ENCODE results near the gene RAI1.
"Not testable (repeated sequence)": the region's sequence is repeated elsewhere in the genome, so short reads cannot be mapped to it uniquely, and the experiment has no call there.

RAI1 gene, protein sequence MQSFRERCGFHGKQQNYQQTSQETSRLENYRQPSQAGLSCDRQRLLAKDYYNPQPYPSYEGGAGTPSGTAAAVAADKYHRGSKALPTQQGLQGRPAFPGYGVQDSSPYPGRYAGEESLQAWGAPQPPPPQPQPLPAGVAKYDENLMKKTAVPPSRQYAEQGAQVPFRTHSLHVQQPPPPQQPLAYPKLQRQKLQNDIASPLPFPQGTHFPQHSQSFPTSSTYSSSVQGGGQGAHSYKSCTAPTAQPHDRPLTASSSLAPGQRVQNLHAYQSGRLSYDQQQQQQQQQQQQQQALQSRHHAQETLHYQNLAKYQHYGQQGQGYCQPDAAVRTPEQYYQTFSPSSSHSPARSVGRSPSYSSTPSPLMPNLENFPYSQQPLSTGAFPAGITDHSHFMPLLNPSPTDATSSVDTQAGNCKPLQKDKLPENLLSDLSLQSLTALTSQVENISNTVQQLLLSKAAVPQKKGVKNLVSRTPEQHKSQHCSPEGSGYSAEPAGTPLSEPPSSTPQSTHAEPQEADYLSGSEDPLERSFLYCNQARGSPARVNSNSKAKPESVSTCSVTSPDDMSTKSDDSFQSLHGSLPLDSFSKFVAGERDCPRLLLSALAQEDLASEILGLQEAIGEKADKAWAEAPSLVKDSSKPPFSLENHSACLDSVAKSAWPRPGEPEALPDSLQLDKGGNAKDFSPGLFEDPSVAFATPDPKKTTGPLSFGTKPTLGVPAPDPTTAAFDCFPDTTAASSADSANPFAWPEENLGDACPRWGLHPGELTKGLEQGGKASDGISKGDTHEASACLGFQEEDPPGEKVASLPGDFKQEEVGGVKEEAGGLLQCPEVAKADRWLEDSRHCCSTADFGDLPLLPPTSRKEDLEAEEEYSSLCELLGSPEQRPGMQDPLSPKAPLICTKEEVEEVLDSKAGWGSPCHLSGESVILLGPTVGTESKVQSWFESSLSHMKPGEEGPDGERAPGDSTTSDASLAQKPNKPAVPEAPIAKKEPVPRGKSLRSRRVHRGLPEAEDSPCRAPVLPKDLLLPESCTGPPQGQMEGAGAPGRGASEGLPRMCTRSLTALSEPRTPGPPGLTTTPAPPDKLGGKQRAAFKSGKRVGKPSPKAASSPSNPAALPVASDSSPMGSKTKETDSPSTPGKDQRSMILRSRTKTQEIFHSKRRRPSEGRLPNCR (N-terminal part only)

DNA sequence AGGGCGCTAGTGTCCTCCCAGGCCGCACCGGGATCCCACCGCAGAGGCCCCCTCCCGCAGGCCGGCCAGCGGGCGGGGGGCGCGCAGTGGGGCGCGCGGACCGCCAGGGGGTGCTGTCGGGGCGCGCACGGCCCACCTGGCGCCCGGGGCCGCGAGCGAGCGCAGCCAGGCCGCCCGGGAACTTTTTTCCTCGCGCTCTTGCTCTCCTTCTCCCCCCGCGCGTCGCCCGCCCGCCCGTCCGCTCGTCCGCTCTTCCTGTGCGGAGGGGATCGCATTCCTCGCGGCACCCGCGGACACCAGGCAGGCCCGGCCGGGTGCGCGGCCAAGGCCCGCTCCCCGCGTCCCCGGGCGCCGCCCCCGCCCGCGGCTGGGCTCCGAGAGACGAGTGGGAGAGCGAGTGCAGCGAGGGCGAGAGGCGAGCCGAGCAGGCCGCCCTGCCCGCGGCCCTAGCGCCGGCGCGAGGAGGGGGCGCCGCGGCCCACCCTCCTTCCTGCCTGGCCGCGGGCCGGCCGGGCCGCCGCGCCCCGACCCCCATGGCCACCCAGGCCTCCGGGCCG is at the start of gene RAI1:
RAI1 (plus strand) TSS at position 272 of the 557 bp plus-strand sequence. CDS start 111,491 bp downstream, outside the sequence.
- no peak for DNase-seq (ENCODE audit: low read depth, low spot score)
- WGBS (ENCODE audit: insufficient coverage, insufficient read length), result no CpG with 5 or more reads among the region's 84 CpGs
- peaks cover 11% of the 10 kb centered on the region for H3K4me1 ChIP-seq (ENCODE audit: control insufficient read depth, insufficient read depth, low read length)

DNA sequence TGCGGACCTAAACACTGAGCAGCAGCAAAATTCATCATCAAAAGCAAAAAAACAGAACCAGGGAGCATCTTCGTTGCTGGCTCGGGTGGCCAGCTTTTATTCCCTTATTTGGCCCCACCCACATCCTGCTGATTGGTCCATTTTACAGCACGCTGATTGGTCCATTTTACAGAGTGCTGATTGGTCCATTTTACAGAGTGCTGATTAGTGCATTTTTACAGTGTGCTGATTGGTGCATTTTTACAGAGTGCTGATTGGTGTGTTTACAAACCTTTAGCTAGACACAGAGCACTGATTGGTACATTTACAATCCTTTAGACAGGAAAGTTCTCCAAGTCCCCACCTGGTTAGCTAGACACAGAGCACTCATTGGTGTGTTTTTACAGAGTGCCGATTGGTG is 48.6 kb upstream of the RAI1 start:
- WGBS (ENCODE audit: insufficient coverage, insufficient read length), result no CpG with 5 or more reads among the region's 5 CpGs
- DNase-seq (ENCODE audit: low read depth, low spot score); H3K4me3 ChIP-seq (ENCODE audit: low read length); H3K9me3 ChIP-seq (ENCODE audit: control insufficient read depth, insufficient read depth, low read length); H3K4me1 ChIP-seq (ENCODE audit: control insufficient read depth, insufficient read depth, low read length); H3K27ac ChIP-seq (ENCODE audit: low read length); H3K27me3 ChIP-seq (ENCODE audit: control insufficient read depth, insufficient read depth, low read length); H3K36me3 ChIP-seq (ENCODE audit: control insufficient read depth, insufficient read depth, low read length): not testable (repeated sequence)

More for the DNA sequence above, at the start of gene RAI1:
- Histone ChIP-seq H3K27ac (ENCODE audit: low read length) (no peak within 1 kb of the TSS), H3K9me3 (ENCODE audit: control insufficient read depth, insufficient read depth, low read length) (no peaks in the 10 kb centered on the region), H3K27me3 (ENCODE audit: control insufficient read depth, insufficient read depth, low read length) (peaks cover 73% of the 10 kb centered on the region), H3K4me3 (ENCODE audit: low read length) (peak within 1 kb of the TSS; percentile 46; the same call in 1 of the 2 replicates), H3K36me3 (ENCODE audit: control insufficient read depth, insufficient read depth, low read length) (no peaks in the 10 kb centered on the region; the same call in 1 of the 2 replicates)

DNA sequence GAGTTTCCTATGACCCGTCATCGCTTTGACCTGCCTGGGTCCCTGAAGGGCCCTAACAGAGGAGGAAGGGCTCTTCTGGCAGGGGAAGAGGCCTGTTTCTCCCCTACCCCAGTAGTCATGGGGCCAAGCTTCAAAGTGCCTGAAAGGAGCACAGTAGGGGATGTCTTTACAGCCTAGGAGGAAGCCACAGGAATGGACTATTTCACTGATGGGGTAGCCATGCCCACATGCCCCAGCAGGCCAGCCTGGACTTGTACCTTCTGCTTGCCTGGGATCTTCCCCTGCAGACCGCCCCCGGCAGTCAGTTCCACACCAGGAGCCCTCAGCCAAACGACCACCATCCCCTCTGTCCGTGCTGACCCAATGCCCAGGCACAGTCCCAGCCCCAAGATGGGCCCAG is 47.9 kb upstream of the RAI1 start:
- no peak overlapping the region for H3K27ac ChIP-seq (ENCODE audit: low read length)
- no peak overlapping the region for H3K4me3 ChIP-seq (ENCODE audit: low read length)
- H3K4me1 ChIP-seq (ENCODE audit: control insufficient read depth, insufficient read depth, low read length), result no peaks in the 10 kb centered on the region
- no CpG with 5 or more reads among the region's 6 CpGs for WGBS (ENCODE audit: insufficient coverage, insufficient read length)
- no peaks in the 10 kb centered on the region for H3K27me3 ChIP-seq (ENCODE audit: control insufficient read depth, insufficient read depth, low read length)
- no peak for DNase-seq (ENCODE audit: low read depth, low spot score)
- no peaks in the 10 kb centered on the region for H3K9me3 ChIP-seq (ENCODE audit: control insufficient read depth, insufficient read depth, low read length)
- H3K36me3 ChIP-seq (ENCODE audit: control insufficient read depth, insufficient read depth, low read length), result no peaks in the 10 kb centered on the region

DNA sequence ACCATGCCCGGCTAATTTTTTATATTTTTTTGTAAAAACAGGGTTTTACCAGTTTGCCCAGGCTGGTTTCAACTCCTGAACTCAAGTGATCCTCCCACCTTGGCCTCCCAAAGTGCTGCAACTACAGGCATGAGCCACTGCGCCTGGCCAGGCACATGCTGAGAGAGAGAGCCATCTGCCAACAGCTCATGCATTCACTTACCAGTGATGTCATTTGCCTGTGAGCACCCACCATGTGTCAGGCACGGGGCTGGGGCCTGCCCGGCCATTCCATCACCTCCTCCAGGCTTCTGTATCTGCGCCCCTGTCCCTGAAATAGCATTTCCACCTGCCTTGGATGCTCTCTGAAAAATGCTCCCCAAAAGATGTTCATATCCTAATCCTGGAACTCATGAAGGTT is 46.1 kb upstream of the RAI1 start:
- H3K4me3 ChIP-seq (ENCODE audit: low read length), result no peak overlapping the region
- H3K4me1 ChIP-seq (ENCODE audit: control insufficient read depth, insufficient read depth, low read length), result no peaks in the 10 kb centered on the region
- no peak overlapping the region for H3K27ac ChIP-seq (ENCODE audit: low read length)
- DNase-seq (ENCODE audit: low read depth, low spot score), result no peak
- WGBS (ENCODE audit: insufficient coverage, insufficient read length), result no CpG with 5 or more reads among the region's 5 CpGs
- no peaks in the 10 kb centered on the region for H3K9me3 ChIP-seq (ENCODE audit: control insufficient read depth, insufficient read depth, low read length)
- no peaks in the 10 kb centered on the region for H3K27me3 ChIP-seq (ENCODE audit: control insufficient read depth, insufficient read depth, low read length)
- H3K36me3 ChIP-seq (ENCODE audit: control insufficient read depth, insufficient read depth, low read length), result no peaks in the 10 kb centered on the region

DNA sequence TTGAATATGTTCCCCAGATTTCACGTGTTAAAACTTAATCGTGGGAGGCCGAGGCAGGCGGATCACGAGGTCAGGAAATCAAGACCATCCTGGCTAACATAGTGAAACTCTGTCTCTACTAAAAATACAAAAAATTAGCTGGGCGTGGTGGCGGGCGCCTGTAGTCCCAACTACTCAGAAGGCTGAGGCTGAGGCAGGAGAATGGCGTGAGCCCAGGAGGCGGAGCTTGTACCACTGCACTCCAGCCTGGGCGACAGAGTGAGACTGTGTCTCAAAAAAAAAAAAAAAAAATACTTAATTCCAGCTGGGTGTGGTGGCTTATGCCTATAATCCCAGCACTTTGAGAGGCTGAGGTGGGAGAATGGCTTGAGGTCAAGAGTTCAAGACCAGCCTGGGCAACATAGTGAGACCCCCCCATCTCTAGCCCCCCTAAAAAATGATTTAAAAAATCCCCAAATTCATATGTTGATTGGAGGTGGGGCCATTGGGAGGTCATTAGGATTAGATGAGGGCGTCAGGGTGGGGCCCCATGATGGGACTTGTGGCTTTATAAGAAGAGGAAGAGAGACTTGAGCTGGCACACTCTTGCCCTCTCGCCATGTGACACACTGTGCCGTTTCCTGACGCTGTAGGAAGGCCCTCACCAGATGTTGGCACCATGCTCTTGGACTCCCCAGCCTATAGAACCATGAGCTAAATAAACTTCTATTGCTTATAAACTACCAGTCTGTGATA is 45.6 kb upstream of the RAI1 start:
- H3K27me3 ChIP-seq (ENCODE audit: control insufficient read depth, insufficient read depth, low read length); H3K9me3 ChIP-seq (ENCODE audit: control insufficient read depth, insufficient read depth, low read length); H3K36me3 ChIP-seq (ENCODE audit: control insufficient read depth, insufficient read depth, low read length); DNase-seq (ENCODE audit: low read depth, low spot score); H3K27ac ChIP-seq (ENCODE audit: low read length); H3K4me1 ChIP-seq (ENCODE audit: control insufficient read depth, insufficient read depth, low read length); H3K4me3 ChIP-seq (ENCODE audit: low read length): not testable (repeated sequence)
- no CpG with 5 or more reads among the region's 15 CpGs for WGBS (ENCODE audit: insufficient coverage, insufficient read length)

DNA sequence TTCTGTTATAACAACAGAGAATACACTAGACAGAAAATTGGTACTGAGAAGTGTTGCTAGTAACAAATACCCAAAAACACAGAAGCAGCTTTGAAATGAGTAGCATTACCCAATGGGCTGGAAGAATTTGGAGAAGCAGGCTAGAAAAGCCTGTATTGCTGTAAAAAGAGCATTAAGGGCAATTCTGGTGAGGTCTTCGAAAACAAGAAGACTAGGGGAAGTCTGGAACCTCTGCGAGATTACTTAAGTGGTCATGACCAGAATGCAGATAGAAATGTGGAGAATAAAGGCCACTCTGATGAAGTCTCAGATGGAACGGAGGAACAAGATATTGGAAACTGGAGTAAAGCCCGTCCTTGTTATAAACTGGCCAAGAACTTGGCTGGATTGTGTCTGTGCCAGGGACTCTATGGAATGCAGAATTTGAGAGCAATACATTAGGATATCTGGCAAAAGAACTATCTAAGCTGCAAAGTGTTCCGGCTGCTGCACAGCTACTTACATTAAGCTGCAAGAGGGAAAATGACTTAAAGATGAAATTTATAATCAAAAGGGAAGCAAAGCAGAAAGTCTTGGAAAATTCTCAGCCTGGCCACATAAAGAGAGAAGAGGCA is 44.9 kb upstream of the RAI1 start:
- no peak for DNase-seq (ENCODE audit: low read depth, low spot score)
- Histone ChIP-seq H3K36me3 (ENCODE audit: control insufficient read depth, insufficient read depth, low read length) (no peaks in the 10 kb centered on the region), H3K27me3 (ENCODE audit: control insufficient read depth, insufficient read depth, low read length) (no peaks in the 10 kb centered on the region), H3K4me1 (ENCODE audit: control insufficient read depth, insufficient read depth, low read length) (no peaks in the 10 kb centered on the region), H3K9me3 (ENCODE audit: control insufficient read depth, insufficient read depth, low read length) (no peaks in the 10 kb centered on the region), H3K4me3 (ENCODE audit: low read length) (no peak overlapping the region), H3K27ac (ENCODE audit: low read length) (no peak overlapping the region)
- no CpG with 5 or more reads among the region's 5 CpGs for WGBS (ENCODE audit: insufficient coverage, insufficient read length)

DNA sequence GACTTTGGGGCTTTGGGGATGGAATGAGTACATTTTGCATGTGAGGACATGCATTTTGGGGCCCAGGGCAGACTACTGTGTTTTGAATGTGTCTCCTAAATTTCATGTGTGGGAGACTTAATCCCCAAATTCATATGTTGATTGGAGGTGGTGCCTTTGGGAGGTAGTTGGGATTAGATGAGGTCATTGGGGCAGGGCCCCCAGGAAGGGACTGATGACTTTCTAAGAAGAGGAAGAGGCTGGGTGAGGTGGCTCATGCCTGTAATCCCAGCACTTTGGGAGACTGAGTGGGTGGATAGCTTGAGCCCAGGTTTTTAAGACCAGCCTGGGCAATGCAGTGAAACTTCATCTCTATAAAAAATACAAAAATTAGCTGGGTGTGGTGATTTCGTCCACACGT is 42.8 kb upstream of the RAI1 start:
- WGBS (ENCODE audit: insufficient coverage, insufficient read length), result no CpG with 5 or more reads among the region's 2 CpGs
- Histone ChIP-seq H3K4me3 (ENCODE audit: low read length) (no peak overlapping the region), H3K4me1 (ENCODE audit: control insufficient read depth, insufficient read depth, low read length) (no peaks in the 10 kb centered on the region), H3K9me3 (ENCODE audit: control insufficient read depth, insufficient read depth, low read length) (no peaks in the 10 kb centered on the region), H3K27ac (ENCODE audit: low read length) (no peak overlapping the region), H3K36me3 (ENCODE audit: control insufficient read depth, insufficient read depth, low read length) (no peaks in the 10 kb centered on the region), H3K27me3 (ENCODE audit: control insufficient read depth, insufficient read depth, low read length) (no peaks in the 10 kb centered on the region)
- no peak for DNase-seq (ENCODE audit: low read depth, low spot score)

DNA sequence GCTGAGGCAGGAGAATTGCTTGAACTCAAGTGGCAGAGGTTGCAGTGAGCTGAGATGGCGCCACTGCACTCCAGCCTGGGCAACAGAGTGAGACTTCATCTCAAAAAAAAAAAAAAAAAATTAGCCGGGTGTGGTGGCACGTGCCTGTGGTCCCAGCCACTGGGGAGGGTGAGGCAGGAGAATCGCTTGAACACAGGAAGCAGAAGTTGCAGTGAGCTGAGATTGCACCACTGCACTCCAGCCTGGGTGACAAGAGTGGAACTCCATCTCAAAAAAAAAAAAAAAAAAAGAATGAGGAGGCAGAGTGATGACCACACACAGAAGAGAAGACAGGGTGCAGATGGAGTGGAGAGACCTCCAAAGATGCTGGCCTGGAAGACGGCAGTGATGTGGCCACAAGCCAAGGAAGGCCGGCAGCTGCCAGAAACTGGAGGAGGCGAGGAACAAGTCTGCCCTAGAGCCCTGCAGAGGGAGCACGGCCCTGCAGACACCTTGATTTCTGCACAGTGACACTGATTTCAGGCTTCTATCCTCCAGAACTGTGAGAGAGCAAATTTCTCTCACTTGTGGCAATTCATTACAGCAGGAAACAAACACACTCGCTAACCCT is 41.5 kb upstream of the RAI1 start:
- not testable (repeated sequence) for H3K4me1 ChIP-seq (ENCODE audit: control insufficient read depth, insufficient read depth, low read length); H3K27ac ChIP-seq (ENCODE audit: low read length); H3K9me3 ChIP-seq (ENCODE audit: control insufficient read depth, insufficient read depth, low read length); DNase-seq (ENCODE audit: low read depth, low spot score); H3K4me3 ChIP-seq (ENCODE audit: low read length); H3K36me3 ChIP-seq (ENCODE audit: control insufficient read depth, insufficient read depth, low read length); H3K27me3 ChIP-seq (ENCODE audit: control insufficient read depth, insufficient read depth, low read length)
- no CpG with 5 or more reads among the region's 9 CpGs for WGBS (ENCODE audit: insufficient coverage, insufficient read length)

DNA sequence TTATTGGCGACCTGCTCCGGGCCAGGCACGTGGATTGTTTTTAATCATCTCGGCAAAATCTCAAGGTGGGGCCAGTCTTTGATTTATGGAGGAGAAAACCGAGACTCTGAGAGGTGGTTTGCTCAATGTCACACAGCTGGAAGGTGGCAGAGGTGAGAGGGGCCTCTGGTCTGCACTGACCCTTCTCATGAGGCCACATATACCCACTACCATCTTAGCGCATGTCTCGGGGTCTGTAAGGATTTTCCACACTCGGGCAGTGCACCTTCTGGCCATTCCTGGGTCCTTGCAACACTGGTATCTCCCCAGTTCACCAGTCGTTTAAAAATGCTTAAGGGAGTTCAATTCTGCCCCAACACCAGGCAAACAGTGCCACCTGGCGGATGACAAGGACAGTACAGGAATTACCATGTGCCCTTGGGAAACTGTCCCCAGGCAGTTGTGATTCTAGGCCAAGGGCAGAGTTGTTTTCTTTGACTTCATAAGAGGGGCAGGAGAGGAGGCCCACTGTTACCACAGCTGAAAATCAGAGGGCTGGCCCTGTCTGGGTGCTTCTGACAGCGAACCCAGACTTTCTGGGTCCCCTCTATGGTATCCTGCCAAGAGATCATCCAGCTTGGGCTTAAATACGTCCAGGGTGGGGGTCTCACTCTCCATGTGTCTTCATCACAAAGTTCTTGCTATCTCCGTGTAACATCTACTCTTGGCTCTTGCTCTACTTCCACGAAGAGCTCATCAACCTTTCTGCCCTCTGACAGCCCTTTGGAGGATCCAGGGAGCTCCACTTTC is 39.4 kb upstream of the RAI1 start:
- no peaks in the 10 kb centered on the region for H3K27me3 ChIP-seq (ENCODE audit: control insufficient read depth, insufficient read depth, low read length)
- DNase-seq (ENCODE audit: low read depth, low spot score), result peak; percentile 85
- no peaks in the 10 kb centered on the region for H3K4me1 ChIP-seq (ENCODE audit: control insufficient read depth, insufficient read depth, low read length)
- WGBS (ENCODE audit: insufficient coverage, insufficient read length), result no CpG with 5 or more reads among the region's 14 CpGs
- H3K9me3 ChIP-seq (ENCODE audit: control insufficient read depth, insufficient read depth, low read length), result no peaks in the 10 kb centered on the region
- no peak overlapping the region for H3K4me3 ChIP-seq (ENCODE audit: low read length)
- no peak overlapping the region for H3K27ac ChIP-seq (ENCODE audit: low read length)
- H3K36me3 ChIP-seq (ENCODE audit: control insufficient read depth, insufficient read depth, low read length), result no peaks in the 10 kb centered on the region
